GM21786 (cell line): Measurements from ENCODE around the gene CPEB1.
A peak's percentile ranks its signal among the peaks of the same experiment; 100 is the strongest.

ENCODE experiments used
- ATAC-seq: cut with Tn5 transposase; IDR thresholded peaks from one replicate; pipeline ENCODE4 v1.9.1; 2021; ENCODE audit not compliant: unreplicated experiment

CPEB1 gene

GRCh38 chr15:82595766-82596165, 51.4 kb downstream of the CPEB1 start:
- ATAC-seq: no peak

- no peak for ATAC-seq
Measured at GRCh38 chr15:82595203-82595602, 52.0 kb downstream of the CPEB1 start.

GRCh38 chr15:82587805-82588204, 59.4 kb downstream of the CPEB1 start:
- no peak for ATAC-seq

GRCh38 chr15:82585072-82585471, 62.1 kb downstream of the CPEB1 start:
- no peak for ATAC-seq

- ATAC-seq: no peak
Measured at GRCh38 chr15:82580713-82581112, 66.5 kb downstream of the CPEB1 start.

- ATAC-seq: no peak
Measured at GRCh38 chr15:82575335-82575734, 71.8 kb downstream of the CPEB1 start.

GRCh38 chr15:82572986-82573385, 74.2 kb downstream of the CPEB1 start:
- ATAC-seq: no peak

- no peak for ATAC-seq
Measured at GRCh38 chr15:82572311-82572710, 74.9 kb downstream of the CPEB1 start.

GRCh38 chr15:82571722-82572222, 75.4 kb downstream of the CPEB1 start:
- ATAC-seq: no peak

- ATAC-seq: no peak
Measured at GRCh38 chr15:82570721-82571508, 76.2 kb downstream of the CPEB1 start.

- no peak for ATAC-seq
Measured at GRCh38 chr15:82569834-82570233, 77.3 kb downstream of the CPEB1 start.

GRCh38 chr15:82568986-82569385, 78.2 kb downstream of the CPEB1 start:
- ATAC-seq: no peak

- no peak for ATAC-seq
Measured at GRCh38 chr15:82567661-82568060, 79.5 kb downstream of the CPEB1 start.

- no peak for ATAC-seq
Measured at GRCh38 chr15:82566690-82567089, 80.5 kb downstream of the CPEB1 start.

GRCh38 chr15:82558502-82558901, 88.7 kb downstream of the CPEB1 start:
- ATAC-seq: no peak

GRCh38 chr15:82556315-82557035, 90.7 kb downstream of the CPEB1 start:
- ATAC-seq: no peak

- ATAC-seq: no peak
Measured at GRCh38 chr15:82554849-82555248, 92.3 kb downstream of the CPEB1 start.

- ATAC-seq: no peak
Measured at GRCh38 chr15:82554351-82554750, 92.8 kb downstream of the CPEB1 start.

- ATAC-seq: no peak
Measured at GRCh38 chr15:82553846-82554245, 93.3 kb downstream of the CPEB1 start.

GRCh38 chr15:82552861-82553260, 94.3 kb downstream of the CPEB1 start:
- ATAC-seq: no peak

GRCh38 chr15:82551646-82552247, 95.4 kb downstream of the CPEB1 start:
- peak; percentile 55 for ATAC-seq

GRCh38 chr15:82549199-82549665, 97.9 kb downstream of the CPEB1 start:
- ATAC-seq: no peak
